Suprapubic skin (tissue), 4 donors: ENCODE data around the gene CARD16. TPM values are rescaled to one million over a fixed set of nuclear protein-coding genes. Genes with fewer than 3 reads are reported as not detected.

Experiments used
- DNase-seq, 2 donors: peaks; one replicate each; pipeline ENCODE4 v3.0.0-alpha.2; 2019; ENCODE audit warnings: low spot score in 2 of 2
- H3K27ac ChIP-seq: fragments of 200-600 bp; sonication (generic); one replicate; pipeline ENCODE4 v1.5.1; 2019
- H3K27me3 ChIP-seq: fragments of 200-600 bp; sonication (generic); one replicate; pipeline ENCODE4 v1.5.1; 2019
- H3K36me3 ChIP-seq: fragments of 200-600 bp; sonication (generic); one replicate; pipeline ENCODE4 v1.5.1; 2019
- H3K4me1 ChIP-seq: fragments of 200-600 bp; sonication (generic); one replicate; pipeline ENCODE4 v1.5.1; 2019
- H3K4me3 ChIP-seq: fragments of 200-600 bp; sonication (generic); one replicate; pipeline ENCODE4 v1.5.1; 2019; ENCODE audit warnings: mild to moderate bottlenecking
- H3K9me3 ChIP-seq: fragments of 200-600 bp; sonication (generic); one replicate; pipeline ENCODE4 v1.5.1; 2019
- EP300 ChIP-seq: sonication (generic); formaldehyde crosslinking; IDR thresholded peaks from one replicate; pipeline ENCODE4 v1.6.1; 2017; ENCODE audit warnings: antibody characterized with exemption
- POLR2A ChIP-seq, 2 donors: fragments of 450-650 bp; IDR thresholded peaks; one replicate each; pipeline ENCODE4 v1.6.1; 2017; ENCODE audit warnings: antibody characterized with exemption in 2 of 2, mild to moderate bottlenecking in 2 of 2, moderate library complexity in 2 of 2
- POLR2AphosphoS5 ChIP-seq, 3 donors: sonication (generic); formaldehyde crosslinking; IDR thresholded peaks; one replicate each; pipeline ENCODE4 v1.6.1; 2017; ENCODE audit warnings: antibody characterized with exemption in 3 of 3
- WGBS: methylation state at CpG from one replicate; pipeline ENCODE4 v1.1.5; 2018; 5-methylcytosine and 5-hydroxymethylcytosine counted together
- total RNA-seq, 4 donors: library from RNA; depleted of rRNA; stranded (reverse); fragments of >200 nt; gene quantifications; one replicate each; pipeline ENCODE4 v1.1.0, GENCODE V29; 2016
- TF ChIP-seq, protein P1 (sequence below), 2 donors: fragments of 200-600 bp in 1 of 2; fragments of 450-650 bp in 1 of 2; sonication (generic) in 1 of 2; IDR thresholded peaks; one replicate each; pipeline ENCODE4 v1.5.1; 2016 to 2019; ENCODE audit warnings: antibody characterized with exemption in 2 of 2, mild to moderate bottlenecking in 1 of 2, moderate library complexity in 1 of 2

Gene CARD16
- total RNA-seq, 4 donors from 2014 or later = 1.6 to 9.0 (median 3.5) TPM

GRCh38 chr11:105003151-105003550 lies 42.0 kb downstream of the CARD16 start:
- H3K27me3 ChIP-seq = no peaks in the 10 kb centered on the region
- no peak for TF ChIP-seq POLR2AphosphoS5 (IDR thresholded peaks at IDR 0.05)
- TF ChIP-seq EP300 = no peak
- TF ChIP-seq POLR2A (IDR thresholded peaks at IDR 0.05) = no peak
- TF ChIP-seq, protein P1, sequence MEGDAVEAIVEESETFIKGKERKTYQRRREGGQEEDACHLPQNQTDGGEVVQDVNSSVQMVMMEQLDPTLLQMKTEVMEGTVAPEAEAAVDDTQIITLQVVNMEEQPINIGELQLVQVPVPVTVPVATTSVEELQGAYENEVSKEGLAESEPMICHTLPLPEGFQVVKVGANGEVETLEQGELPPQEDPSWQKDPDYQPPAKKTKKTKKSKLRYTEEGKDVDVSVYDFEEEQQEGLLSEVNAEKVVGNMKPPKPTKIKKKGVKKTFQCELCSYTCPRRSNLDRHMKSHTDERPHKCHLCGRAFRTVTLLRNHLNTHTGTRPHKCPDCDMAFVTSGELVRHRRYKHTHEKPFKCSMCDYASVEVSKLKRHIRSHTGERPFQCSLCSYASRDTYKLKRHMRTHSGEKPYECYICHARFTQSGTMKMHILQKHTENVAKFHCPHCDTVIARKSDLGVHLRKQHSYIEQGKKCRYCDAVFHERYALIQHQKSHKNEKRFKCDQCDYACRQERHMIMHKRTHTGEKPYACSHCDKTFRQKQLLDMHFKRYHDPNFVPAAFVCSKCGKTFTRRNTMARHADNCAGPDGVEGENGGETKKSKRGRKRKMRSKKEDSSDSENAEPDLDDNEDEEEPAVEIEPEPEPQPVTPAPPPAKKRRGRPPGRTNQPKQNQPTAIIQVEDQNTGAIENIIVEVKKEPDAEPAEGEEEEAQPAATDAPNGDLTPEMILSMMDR (IDR thresholded peaks at IDR 0.05) = no peak
- 49% methylated on average over 2 of the region's 2 CpGs for WGBS

DNA sequence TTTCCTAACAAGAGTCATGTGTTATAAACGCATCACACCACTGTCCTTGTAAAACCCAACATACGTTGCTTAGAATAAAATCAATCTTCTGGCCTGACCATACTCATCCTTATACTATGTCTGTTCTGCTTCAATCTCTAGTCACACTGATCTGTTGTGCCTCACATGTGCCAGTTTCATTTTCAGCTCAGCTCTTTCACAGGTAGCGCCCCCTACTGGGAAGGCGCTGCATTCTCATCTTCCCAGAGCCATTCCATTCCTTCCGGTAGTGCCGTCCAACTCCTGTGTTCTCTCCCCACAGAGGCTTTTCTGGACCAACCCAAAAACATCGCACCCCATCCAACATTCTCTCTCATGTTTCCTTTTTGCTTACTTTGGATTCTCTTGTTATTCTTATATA lies 44.3 kb downstream of the CARD16 start:
- H3K27ac ChIP-seq = no peak overlapping the region
- H3K4me3 ChIP-seq = no peak overlapping the region
- no peaks in the 10 kb centered on the region for H3K9me3 ChIP-seq
- H3K27me3 ChIP-seq = no peaks in the 10 kb centered on the region
- TF ChIP-seq, protein P1 (IDR thresholded peaks at IDR 0.05) = peak in 1 of 2 donors; percentile 17
- no peak for TF ChIP-seq EP300
- no peaks in the 10 kb centered on the region for H3K36me3 ChIP-seq
- no peak for DNase-seq
- WGBS = 87% methylated on average over 7 of the region's 7 CpGs
- peaks cover 5% of the 10 kb centered on the region for H3K4me1 ChIP-seq

More at GRCh38 chr11:105003151-105003550, 42.0 kb downstream of the CARD16 start:
- Histone ChIP-seq H3K9me3 (no peaks in the 10 kb centered on the region), H3K27ac (no peak overlapping the region), H3K4me3 (no peak overlapping the region), H3K36me3 (no peaks in the 10 kb centered on the region), H3K4me1 (peaks cover 5% of the 10 kb centered on the region)
- no peak for DNase-seq

- H3K36me3 ChIP-seq = no peaks in the 10 kb centered on the region
- 93% methylated on average over 5 of the region's 5 CpGs for WGBS
- no peak for DNase-seq
- peaks cover 3% of the 10 kb centered on the region for H3K4me1 ChIP-seq
- no peaks in the 10 kb centered on the region for H3K9me3 ChIP-seq
- no peak overlapping the region for H3K4me3 ChIP-seq
- no peak overlapping the region for H3K27ac ChIP-seq
- H3K27me3 ChIP-seq = no peaks in the 10 kb centered on the region
- TF ChIP-seq, protein P1 (IDR thresholded peaks at IDR 0.05) = no peak
- no peak for TF ChIP-seq EP300
- no peak for TF ChIP-seq POLR2AphosphoS5 (IDR thresholded peaks at IDR 0.05)
- TF ChIP-seq POLR2A (IDR thresholded peaks at IDR 0.05) = no peak
Observed at GRCh38 chr11:105000167-105000566, 45.0 kb downstream of the CARD16 start.

GRCh38 chr11:104999721-105000120 lies 45.4 kb downstream of the CARD16 start:
- no peak overlapping the region for H3K4me3 ChIP-seq
- no peak overlapping the region for H3K27ac ChIP-seq
- DNase-seq = no peak
- no peaks in the 10 kb centered on the region for H3K27me3 ChIP-seq
- peaks cover 1% of the 10 kb centered on the region for H3K4me1 ChIP-seq
- 61% methylated on average over 1 of the region's 1 CpG for WGBS
- no peaks in the 10 kb centered on the region for H3K36me3 ChIP-seq
- TF ChIP-seq, protein P1 (IDR thresholded peaks at IDR 0.05) = no peak
- TF ChIP-seq POLR2A (IDR thresholded peaks at IDR 0.05) (no peak), POLR2AphosphoS5 (IDR thresholded peaks at IDR 0.05) (no peak), EP300 (no peak)
- no peaks in the 10 kb centered on the region for H3K9me3 ChIP-seq

GRCh38 chr11:104997288-104997687 lies 47.8 kb downstream of the CARD16 start:
- Histone ChIP-seq H3K27ac (no peak overlapping the region), H3K4me3 (no peak overlapping the region), H3K9me3 (no peaks in the 10 kb centered on the region), H3K36me3 (no peaks in the 10 kb centered on the region), H3K27me3 (no peaks in the 10 kb centered on the region), H3K4me1 (no peaks in the 10 kb centered on the region)
- no peak for TF ChIP-seq POLR2AphosphoS5 (IDR thresholded peaks at IDR 0.05)
- TF ChIP-seq, protein P1 (IDR thresholded peaks at IDR 0.05) = no peak
- no peak for TF ChIP-seq POLR2A (IDR thresholded peaks at IDR 0.05)
- no peak for TF ChIP-seq EP300
- 83% methylated on average over 6 of the region's 6 CpGs for WGBS
- DNase-seq = no peak
